Prostate gland (tissue), 2 donors: Measurements from ENCODE around the gene ANKRD16. TPM values are rescaled to one million over a fixed set of nuclear protein-coding genes. Genes with fewer than 3 reads are reported as not detected.
"Not testable (repeated sequence)": the region's sequence is repeated elsewhere in the genome, so short reads cannot be mapped to it uniquely, and the experiment has no call there.

ENCODE experiments used
- DNase-seq: peaks from one replicate; pipeline ENCODE4 v3.0.0-alpha.2; 2019; ENCODE audit warnings: low spot score
- H3K27ac ChIP-seq, 2 donors: fragments of 200-600 bp; sonication (generic); 2 replicates each; pipeline ENCODE4 v1.5.1; 2017 to 2019
- H3K27me3 ChIP-seq: fragments of 200-600 bp; sonication (generic); replicated peaks from 2 replicates; pipeline ENCODE4 v1.5.1; 2019; ENCODE audit not compliant: insufficient read depth
- H3K36me3 ChIP-seq, 2 donors: fragments of 200-600 bp; sonication (generic); 1 replicate in 1 of 2; 2 replicates in 1 of 2; pipeline versions ENCODE4 v1.5.1 to v1.8.1; 2017 to 2019
- H3K4me1 ChIP-seq: fragments of 200-600 bp; sonication (generic); replicated peaks from 2 replicates; pipeline ENCODE4 v1.5.1; 2019
- H3K4me3 ChIP-seq, 2 donors: fragments of 200-600 bp; sonication (generic); 2 replicates each; pipeline ENCODE4 v1.5.1; 2017 to 2019
- H3K9me3 ChIP-seq: fragments of 200-600 bp; sonication (generic); 2 replicates; pipeline ENCODE4 v1.5.1; 2017
- CTCF ChIP-seq, 4 experiments: fragments of 200-600 bp in 2 of 4; fragments of 450-650 bp in 2 of 4; sonication (generic) in 2 of 4; IDR thresholded peaks; 1 replicate in 3 of 4; 2 replicates in 1 of 4; pipeline ENCODE4 v1.5.1; 2016 to 2019; ENCODE audit warnings: antibody characterized with exemption in 4 of 4, mild to moderate bottlenecking in 2 of 4, moderate library complexity in 2 of 4
- POLR2A ChIP-seq: fragments of 450-650 bp; IDR thresholded peaks from one replicate; pipeline ENCODE4 v1.6.1; 2016; ENCODE audit warnings: antibody characterized with exemption, mild to moderate bottlenecking
- POLR2AphosphoS5 ChIP-seq: sonication (generic); formaldehyde crosslinking; IDR thresholded peaks from one replicate; pipeline ENCODE4 v1.6.1; 2017; ENCODE audit warnings: antibody characterized with exemption
- WGBS: methylation state at CpG from one replicate; pipeline ENCODE4 v1.1.5; 2018; 5-methylcytosine and 5-hydroxymethylcytosine counted together
- intact Hi-C: fragments of 100-400 bp; cut with DNase I; formaldehyde crosslinking; loops from one replicate; pipeline ENCODE4 v1.14.2; 2022
- total RNA-seq, 2 donors: library from RNA; depleted of rRNA; stranded (reverse); fragments of >200 nt; gene quantifications; one replicate each; pipeline ENCODE4 v1.1.0, GENCODE V29; 2016

Gene ANKRD16
- total RNA-seq, 2 donors from 2014 or later, result 14.4 to 20.1 TPM

- H3K9me3 ChIP-seq, result no peaks in the 10 kb centered on the region
- no peak overlapping the region for H3K4me3 ChIP-seq
- no peak for DNase-seq
- WGBS, result 93% methylated on average over 8 of the region's 8 CpGs
- H3K36me3 ChIP-seq, result no peaks in the 10 kb centered on the region
- peaks cover 7% of the 10 kb centered on the region for H3K4me1 ChIP-seq
- H3K27ac ChIP-seq, result no peak overlapping the region
- TF ChIP-seq POLR2A (no peak), CTCF (IDR thresholded peaks at IDR 0.05) (no peak), POLR2AphosphoS5 (no peak)
- H3K27me3 ChIP-seq, result no peaks in the 10 kb centered on the region
- intact Hi-C loops, result no loop called here
Observed at GRCh38 chr10:5887641-5888040, 2.1 kb downstream of the ANKRD16 start.

DNA sequence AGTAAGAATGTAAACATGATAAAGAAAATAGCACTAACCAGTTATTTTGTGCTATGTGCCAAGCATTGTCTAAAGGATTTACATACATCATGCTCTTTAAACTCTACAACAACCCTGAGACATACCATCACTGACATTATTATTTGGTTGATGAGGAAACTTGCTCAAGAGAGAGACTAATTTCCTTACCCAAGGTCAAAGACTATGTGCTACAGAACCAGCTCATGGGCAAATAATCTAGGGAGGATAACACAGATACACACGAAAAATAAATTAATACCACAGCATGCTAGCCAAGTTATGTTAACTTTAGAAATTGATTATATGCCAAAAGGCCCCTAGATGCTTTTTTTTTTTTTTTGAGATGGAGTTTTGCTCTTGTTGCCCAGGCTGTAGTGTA lies 2.7 kb downstream of the ANKRD16 start:
- H3K27me3 ChIP-seq, result no peaks in the 10 kb centered on the region
- H3K4me3 ChIP-seq, result no peak overlapping the region
- H3K27ac ChIP-seq, result no peak overlapping the region
- H3K36me3 ChIP-seq, result no peaks in the 10 kb centered on the region
- H3K4me1 ChIP-seq, result peaks cover 7% of the 10 kb centered on the region
- 46% methylated on average over 1 of the region's 1 CpG for WGBS
- TF ChIP-seq CTCF (IDR thresholded peaks at IDR 0.05) (no peak), POLR2AphosphoS5 (no peak), POLR2A (no peak)
- intact Hi-C loops, result no loop called here
- DNase-seq, result no peak
- H3K9me3 ChIP-seq, result no peaks in the 10 kb centered on the region

GRCh38 chr10:5885619-5886018 lies 4.1 kb downstream of the ANKRD16 start:
- Histone ChIP-seq H3K27ac (no peak overlapping the region), H3K9me3 (no peaks in the 10 kb centered on the region), H3K4me3 (no peak overlapping the region), H3K4me1 (peaks cover 5% of the 10 kb centered on the region), H3K36me3 (no peaks in the 10 kb centered on the region), H3K27me3 (no peaks in the 10 kb centered on the region)
- WGBS, result 78% methylated on average over 5 of the region's 5 CpGs
- DNase-seq, result no peak
- TF ChIP-seq CTCF (IDR thresholded peaks at IDR 0.05), result no peak
- peak; percentile 32 for TF ChIP-seq POLR2AphosphoS5
- intact Hi-C loops, result no loop called here

- TF ChIP-seq POLR2A (no peak), CTCF (IDR thresholded peaks at IDR 0.05) (no peak), POLR2AphosphoS5 (no peak)
- no peaks in the 10 kb centered on the region for H3K36me3 ChIP-seq
- intact Hi-C loops, result no loop called here
Observed at GRCh38 chr10:5882961-5883360, 6.7 kb downstream of the ANKRD16 start.

GRCh38 chr10:5877041-5877440 lies 12.7 kb downstream of the ANKRD16 start:
- intact Hi-C loops, result loop anchor here (10.0 kb wide), 1 partner anchor 242 kb away; no protein-coding TSS in a partner anchor
- not testable (repeated sequence) for H3K4me1 ChIP-seq, H3K27ac ChIP-seq, DNase-seq, H3K9me3 ChIP-seq, H3K4me3 ChIP-seq, H3K36me3 ChIP-seq, H3K27me3 ChIP-seq
- WGBS, result 68% methylated on average over 7 of the region's 7 CpGs

More at GRCh38 chr10:5882961-5883360, 6.7 kb downstream of the ANKRD16 start:
- Histone ChIP-seq H3K27me3 (no peaks in the 10 kb centered on the region), H3K4me3 (no peak overlapping the region), H3K27ac (no peak overlapping the region), H3K4me1 (peaks cover 4% of the 10 kb centered on the region), H3K9me3 (no peaks in the 10 kb centered on the region)
- 83% methylated on average over 8 of the region's 8 CpGs for WGBS
- no peak for DNase-seq
